CD4-positive, alpha-beta memory T cell (primary cell): ENCODE measurements around the gene KRTAP10-5. TPM values are rescaled to one million over a fixed set of nuclear protein-coding genes. Genes with fewer than 3 reads are reported as not detected.
"Not testable (repeated sequence)": the region's sequence is repeated elsewhere in the genome, so short reads cannot be mapped to it uniquely, and the experiment has no call there.

Source experiments
- CTCF ChIA-PET: fragments of 350-600 bp; sonication (Branson Sonifier 250); formaldehyde crosslinking; loops from one replicate; lab custom pipeline; 2021; ENCODE audit warnings: inconsistent platforms; ENCODE audit not compliant: partially characterized antibody; lab: Charles Lee
- POLR2A ChIA-PET: fragments of 350-600 bp; sonication (Branson Sonifier 250); formaldehyde crosslinking; loops from one replicate; lab custom pipeline; 2021; ENCODE audit not compliant: partially characterized antibody; lab: Charles Lee
- DNase-seq, 5 donors: peaks; one replicate each; pipeline versions ENCODE4 v3.0.0 to v3.0.0-alpha.2; 2020 to 2022; ENCODE audit warnings: mixed read lengths in 1 of 5
- H3K27ac ChIP-seq: one replicate; pipeline ENCODE4 v1.7.0; 2013; ENCODE audit warnings: low read depth, low read length
- H3K27me3 ChIP-seq: 2 replicates; pipeline ENCODE4 v1.7.0; 2013; ENCODE audit warnings: mild to moderate bottlenecking, low read length, moderate library complexity; ENCODE audit not compliant: insufficient read depth
- H3K36me3 ChIP-seq: 2 replicates; pipeline ENCODE4 v1.7.0; 2013; ENCODE audit warnings: mild to moderate bottlenecking, low read length, moderate library complexity; ENCODE audit not compliant: insufficient read depth
- H3K4me1 ChIP-seq: 2 replicates; pipeline ENCODE4 v1.7.0; 2013; ENCODE audit warnings: mild to moderate bottlenecking, low read length, moderate library complexity; ENCODE audit not compliant: insufficient read depth
- H3K4me3 ChIP-seq, 2 donors: one replicate each; pipeline ENCODE4 v1.7.0; 2013; ENCODE audit warnings: low read length in 2 of 2, mild to moderate bottlenecking in 1 of 2
- H3K9me3 ChIP-seq, 2 donors: one replicate each; pipeline ENCODE4 v1.7.0; 2013; ENCODE audit warnings: low read length in 2 of 2, control low read depth in 1 of 2; ENCODE audit not compliant: control insufficient read depth in 1 of 2
- H3K27ac Mint-ChIP-seq, 7 donors: one replicate each; pipeline ENCODE4 v1.8.0; 2020 to 2021; ENCODE audit warnings: mixed read lengths in 7 of 7, mild to moderate bottlenecking in 6 of 7, inconsistent platforms in 3 of 7, moderate library complexity in 3 of 7
- H3K27me3 Mint-ChIP-seq, 2 donors: one replicate each; pipeline ENCODE4 v1.8.0; 2020 to 2021; ENCODE audit warnings: mixed read lengths in 2 of 2
- H3K36me3 Mint-ChIP-seq, 2 donors: one replicate each; pipeline ENCODE4 v1.8.0; 2020 to 2021; ENCODE audit warnings: mixed read lengths in 2 of 2, inconsistent platforms in 1 of 2, mild to moderate bottlenecking in 1 of 2
- H3K4me1 Mint-ChIP-seq, 4 donors: one replicate each; pipeline ENCODE4 v1.8.0; 2020 to 2021; ENCODE audit warnings: mixed read lengths in 4 of 4, mild to moderate bottlenecking in 1 of 4
- H3K4me3 Mint-ChIP-seq, 8 donors: one replicate each; pipeline ENCODE4 v1.8.0; 2020 to 2021; ENCODE audit warnings: mixed read lengths in 8 of 8, mild to moderate bottlenecking in 7 of 8, moderate library complexity in 6 of 8, inconsistent platforms in 3 of 8
- H3K9me3 Mint-ChIP-seq, 8 donors: one replicate each; pipeline ENCODE4 v1.8.0; 2020 to 2021; ENCODE audit warnings: mixed read lengths in 8 of 8, mild to moderate bottlenecking in 5 of 8, inconsistent platforms in 3 of 8, moderate library complexity in 1 of 8
- intact Hi-C: fragments of 100-400 bp; cut with micrococcal nuclease; formaldehyde crosslinking; loops from one replicate; pipeline ENCODE4 v1.15.1; 2023
- polyA plus RNA-seq, 2 donors: library from polyadenylated mRNA; unstranded; fragments of 300-500 nt; fragmentation: Illumina TruSeq; gene quantifications; one replicate each; pipeline ENCODE4 v1.2.3, GENCODE V29; 2021
- total RNA-seq, 2 experiments: library from RNA; stranded (reverse); gene quantifications; one replicate each; pipeline ENCODE4 v1.2.3, GENCODE V29; 2021

Gene KRTAP10-5
- total and polyA plus RNA-seq, 4 experiments from 2014 or later = not detected

DNA sequence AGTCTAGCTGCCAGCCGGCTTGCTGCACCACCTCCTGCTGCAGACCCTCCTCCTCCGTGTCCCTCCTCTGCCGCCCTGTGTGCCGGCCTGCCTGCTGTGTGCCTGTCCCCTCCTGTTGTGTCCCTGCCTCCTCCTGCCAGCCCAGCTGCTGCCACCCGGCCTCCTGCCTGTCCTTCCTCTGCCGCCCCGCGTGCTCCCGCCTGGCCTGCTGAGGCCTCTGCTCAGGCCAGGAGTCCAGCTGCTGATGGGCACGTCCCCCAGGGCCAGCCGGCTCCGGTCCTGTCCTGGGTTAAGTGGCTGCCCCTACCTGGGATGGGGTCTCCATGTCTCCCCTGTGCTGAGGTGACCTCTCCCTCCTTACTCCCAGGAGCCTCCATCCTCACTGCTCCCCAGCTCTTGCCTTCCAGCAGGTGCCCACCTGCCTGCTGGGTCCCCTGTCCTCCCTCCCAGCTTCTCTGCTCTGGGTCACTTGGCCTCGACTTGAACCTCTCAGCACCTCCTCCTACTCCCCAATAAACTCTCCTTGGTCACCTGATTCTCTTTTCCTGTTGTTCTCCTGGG is 32.3 kb upstream of the KRTAP10-5 start:
- peaks cover 19% of the 10 kb centered on the region for H3K4me1 ChIP-seq
- Mint-ChIP-seq H3K27ac (peak overlapping the region in 1 of 7 donors; percentile 42), H3K27me3 (no peaks in the 10 kb centered on the region), H3K36me3 (peaks cover 5 to 8% of the 10 kb centered on the region in 2 donors), H3K4me3 (no peak overlapping the region), H3K9me3 (peaks cover 0 to 33% (median 25%) of the 10 kb centered on the region in 8 donors), H3K4me1 (peaks cover 9 to 29% (median 19%) of the 10 kb centered on the region in 4 donors)
- H3K27me3 ChIP-seq = no peaks in the 10 kb centered on the region
- no peak overlapping the region for H3K4me3 ChIP-seq
- no peak overlapping the region for H3K27ac ChIP-seq
- ChIA-PET POLR2A (interaction anchor here (0.9 to 1.6 kb wide), 2 partner anchors 46 kb away, joined by 3 to 5 read pairs; no protein-coding TSS in a partner anchor), CTCF (no interaction called here)
- DNase-seq = no peak
- H3K36me3 ChIP-seq = no peaks in the 10 kb centered on the region
- intact Hi-C loops = loop anchor here (10.0 kb wide), 1 partner anchor 68 kb away; the partner anchor contains the start of gene KRTAP10-1
- H3K9me3 ChIP-seq = no peaks in the 10 kb centered on the region

DNA sequence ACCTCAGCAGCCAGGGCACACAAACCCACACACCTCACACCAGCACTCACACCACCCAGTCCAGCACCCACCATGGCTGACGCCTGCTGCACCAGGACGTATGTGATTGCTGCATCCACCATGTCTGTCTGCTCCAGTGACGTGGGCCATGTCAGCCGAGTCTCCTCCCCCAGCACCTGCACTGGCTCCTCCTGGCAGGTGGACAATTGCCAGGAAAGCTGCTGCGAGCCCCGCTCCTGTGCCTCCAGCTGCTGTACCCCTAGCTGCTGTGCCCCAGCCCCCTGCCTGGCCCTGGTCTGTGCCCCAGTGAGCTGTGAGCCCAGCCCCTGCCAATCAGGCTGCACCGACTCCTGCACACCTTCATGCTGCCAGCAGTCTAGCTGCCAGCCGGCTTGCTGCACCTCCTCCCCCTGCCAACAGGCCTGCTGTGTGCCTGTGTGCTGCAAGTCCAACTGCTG is 31.7 kb upstream of the KRTAP10-5 start, which contains the start of gene KRTAP10-8:
KRTAP10-8 (plus strand) TSS at position 51 of the 458 bp plus-strand sequence; CDS start at position 73, 22 bp downstream.
- peaks cover 9 to 22% (median 13%) of the 10 kb centered on the region in 4 donors for H3K4me1 Mint-ChIP-seq
- Histone ChIP-seq H3K4me1 (peaks cover 12% of the 10 kb centered on the region), H3K36me3 (no peaks in the 10 kb centered on the region), H3K9me3 (no peaks in the 10 kb centered on the region), H3K27ac (no peak within 1 kb of the TSS), H3K4me3 (no peak within 1 kb of the TSS), H3K27me3 (no peaks in the 10 kb centered on the region)
- ChIA-PET POLR2A (interaction anchor here (0.9 kb wide), 1 partner anchor 47 kb away, joined by 3 read pairs; no protein-coding TSS in a partner anchor), CTCF (no interaction called here)
- no peaks in the 10 kb centered on the region for H3K27me3 Mint-ChIP-seq
- no peak within 1 kb of the TSS for H3K27ac Mint-ChIP-seq
- H3K9me3 Mint-ChIP-seq = peaks cover 0 to 33% (median 25%) of the 10 kb centered on the region in 8 donors
- H3K4me3 Mint-ChIP-seq = peak within 1 kb of the TSS in 1 of 8 donors; percentile 31
- H3K36me3 Mint-ChIP-seq = peaks cover 5 to 8% of the 10 kb centered on the region in 2 donors
- DNase-seq = no peak
- intact Hi-C loops = loop anchor here (10.0 kb wide), 1 partner anchor 67 kb away; the partner anchor contains the start of gene KRTAP10-1

DNA sequence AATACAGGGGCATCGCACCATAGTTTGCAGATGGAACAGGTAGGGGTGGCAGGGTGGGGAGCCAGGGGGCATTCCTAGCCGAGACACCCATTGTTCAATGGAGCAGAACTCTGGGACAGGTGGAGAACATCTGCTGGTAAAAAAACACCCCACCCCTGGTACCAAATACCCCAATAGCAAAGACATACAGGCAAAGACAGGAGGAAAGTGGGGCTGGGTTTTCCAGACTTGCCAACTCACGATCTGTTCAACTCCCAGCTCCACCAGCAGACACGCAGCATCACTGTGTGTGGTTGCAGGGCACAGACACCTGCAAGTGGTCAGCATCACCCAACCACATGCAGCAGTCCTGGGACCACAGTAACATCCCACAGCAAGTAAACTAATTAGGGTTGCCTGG is 31.1 kb upstream of the KRTAP10-5 start:
- H3K4me1 Mint-ChIP-seq = peaks cover 9 to 17% (median 10%) of the 10 kb centered on the region in 4 donors
- ChIA-PET CTCF (no interaction called here), POLR2A (no interaction called here)
- H3K9me3 Mint-ChIP-seq = peaks cover 0 to 34% (median 25%) of the 10 kb centered on the region in 8 donors
- H3K27me3 Mint-ChIP-seq = peaks cover 0 to 1% of the 10 kb centered on the region in 2 donors
- H3K36me3 ChIP-seq = no peaks in the 10 kb centered on the region
- intact Hi-C loops = loop anchor here (10.0 kb wide), 1 partner anchor 67 kb away; the partner anchor contains the start of gene KRTAP10-1
- peaks cover 5 to 8% of the 10 kb centered on the region in 2 donors for H3K36me3 Mint-ChIP-seq
- peaks cover 7% of the 10 kb centered on the region for H3K4me1 ChIP-seq
- no peak overlapping the region for H3K27ac Mint-ChIP-seq
- H3K4me3 Mint-ChIP-seq = peak overlapping the region in 1 of 8 donors; percentile 31
- no peak overlapping the region for H3K27ac ChIP-seq
- no peaks in the 10 kb centered on the region for H3K27me3 ChIP-seq
- no peak for DNase-seq
- H3K9me3 ChIP-seq = no peaks in the 10 kb centered on the region
- H3K4me3 ChIP-seq = no peak overlapping the region

DNA sequence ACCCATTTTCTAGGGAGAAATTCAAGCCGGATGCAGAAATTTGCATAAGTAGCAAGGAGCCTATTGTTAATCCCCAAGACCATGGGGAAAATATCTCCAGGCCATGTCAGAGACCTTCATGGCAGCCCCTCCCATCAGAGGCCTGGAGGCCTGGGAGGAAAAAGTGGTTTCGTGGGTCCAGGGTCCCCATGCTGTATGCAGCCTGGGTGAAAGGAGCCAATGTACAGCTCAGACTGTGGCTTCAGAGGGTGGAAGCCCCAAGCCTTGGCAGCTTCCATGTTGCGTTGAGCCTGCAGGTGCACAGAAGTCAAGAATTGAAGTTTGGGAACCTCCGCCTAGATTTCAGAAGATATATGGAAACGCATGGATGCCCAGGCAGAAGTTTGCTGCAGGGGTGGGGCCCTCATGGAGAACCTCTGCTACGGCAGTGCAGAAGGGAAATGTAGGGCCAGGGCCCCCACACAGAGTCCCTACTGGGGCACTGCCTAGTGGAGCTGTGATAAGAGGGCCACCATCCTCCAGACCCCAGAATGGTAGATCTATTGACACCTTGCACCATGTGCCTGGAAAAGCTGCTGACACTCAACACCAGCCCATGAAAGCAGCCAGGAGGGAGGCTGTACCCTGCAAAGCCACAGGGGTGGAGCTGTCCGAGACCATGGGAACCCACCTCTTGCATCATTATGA is 29.9 kb upstream of the KRTAP10-5 start:
- H3K36me3 Mint-ChIP-seq, H3K27me3 ChIP-seq, H3K4me3 Mint-ChIP-seq, H3K27ac Mint-ChIP-seq, H3K27me3 Mint-ChIP-seq, H3K36me3 ChIP-seq, CTCF ChIA-PET, POLR2A ChIA-PET, H3K27ac ChIP-seq, H3K4me3 ChIP-seq, DNase-seq, H3K4me1 ChIP-seq, H3K9me3 ChIP-seq, H3K4me1 Mint-ChIP-seq: not testable (repeated sequence)
- intact Hi-C loops = loop anchor here (10.0 kb wide), 1 partner anchor 65 kb away; the partner anchor contains the start of gene KRTAP10-1
- peaks cover 0 to 38% (median 28%) of the 10 kb centered on the region in 8 donors for H3K9me3 Mint-ChIP-seq

DNA sequence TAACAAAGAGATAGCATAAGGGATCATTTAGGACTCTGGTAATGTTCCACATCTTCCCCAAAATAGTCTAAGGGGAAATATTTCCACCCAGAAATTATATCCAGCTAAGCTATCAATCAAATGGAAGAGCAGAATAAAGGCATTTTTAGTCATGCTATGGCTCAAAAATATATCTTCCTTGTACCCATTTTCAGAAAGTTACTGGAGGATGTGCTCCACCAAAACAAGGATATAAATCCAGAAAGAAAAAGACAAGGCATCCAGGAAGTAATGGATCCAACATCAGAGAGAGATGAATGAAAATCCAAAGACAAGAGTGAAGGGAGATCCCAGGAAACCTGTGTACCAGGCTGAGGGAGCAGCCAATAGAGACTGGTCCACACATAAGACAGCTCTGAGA is 28.8 kb upstream of the KRTAP10-5 start:
- no peak for DNase-seq
- Histone ChIP-seq H3K27ac (no peak overlapping the region), H3K27me3 (no peaks in the 10 kb centered on the region), H3K4me3 (no peak overlapping the region), H3K4me1 (no peaks in the 10 kb centered on the region), H3K36me3 (no peaks in the 10 kb centered on the region), H3K9me3 (no peaks in the 10 kb centered on the region)
- peaks cover 3 to 38% (median 28%) of the 10 kb centered on the region in 8 donors for H3K9me3 Mint-ChIP-seq
- intact Hi-C loops = no loop called here
- H3K27ac Mint-ChIP-seq = no peak overlapping the region
- peaks cover 6 to 8% of the 10 kb centered on the region in 2 donors for H3K27me3 Mint-ChIP-seq
- POLR2A ChIA-PET = no interaction called here
- CTCF ChIA-PET = no interaction called here
- H3K4me3 Mint-ChIP-seq = no peak overlapping the region
- peaks cover 0 to 2% (median under 1%) of the 10 kb centered on the region in 4 donors for H3K4me1 Mint-ChIP-seq
- peaks cover 5 to 8% of the 10 kb centered on the region in 2 donors for H3K36me3 Mint-ChIP-seq

DNA sequence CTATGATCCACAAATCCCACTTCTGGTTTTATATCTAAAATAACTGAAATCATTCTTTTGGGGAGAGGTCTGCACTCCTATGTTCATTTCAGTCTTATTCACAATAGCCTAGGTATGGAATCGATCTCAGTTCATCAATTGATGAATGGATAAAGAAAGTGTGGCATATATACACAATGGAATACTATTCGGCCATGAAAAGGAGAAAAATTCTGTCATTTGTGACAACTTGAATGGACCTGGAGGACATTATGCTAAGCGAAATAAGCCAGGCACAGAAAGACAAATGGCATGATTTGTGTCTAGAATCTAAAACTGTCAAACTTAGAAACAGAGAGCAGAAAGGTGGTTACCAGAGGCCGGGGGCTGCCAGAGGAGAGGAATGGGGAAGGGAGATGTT is 26.1 kb upstream of the KRTAP10-5 start:
- ChIA-PET POLR2A (no interaction called here), CTCF (no interaction called here)
- Mint-ChIP-seq H3K9me3 (peaks cover 3 to 30% (median 27%) of the 10 kb centered on the region in 8 donors), H3K4me3 (no peak overlapping the region), H3K4me1 (peaks cover 0 to 2% (median 0%) of the 10 kb centered on the region in 4 donors), H3K27me3 (peaks cover 8 to 13% of the 10 kb centered on the region in 2 donors), H3K27ac (no peak overlapping the region), H3K36me3 (peaks cover 5 to 8% of the 10 kb centered on the region in 2 donors)
- Histone ChIP-seq H3K27ac (no peak overlapping the region), H3K4me1 (no peaks in the 10 kb centered on the region), H3K27me3 (no peaks in the 10 kb centered on the region), H3K4me3 (no peak overlapping the region), H3K36me3 (no peaks in the 10 kb centered on the region), H3K9me3 (no peaks in the 10 kb centered on the region)
- intact Hi-C loops = no loop called here
- DNase-seq = no peak

DNA sequence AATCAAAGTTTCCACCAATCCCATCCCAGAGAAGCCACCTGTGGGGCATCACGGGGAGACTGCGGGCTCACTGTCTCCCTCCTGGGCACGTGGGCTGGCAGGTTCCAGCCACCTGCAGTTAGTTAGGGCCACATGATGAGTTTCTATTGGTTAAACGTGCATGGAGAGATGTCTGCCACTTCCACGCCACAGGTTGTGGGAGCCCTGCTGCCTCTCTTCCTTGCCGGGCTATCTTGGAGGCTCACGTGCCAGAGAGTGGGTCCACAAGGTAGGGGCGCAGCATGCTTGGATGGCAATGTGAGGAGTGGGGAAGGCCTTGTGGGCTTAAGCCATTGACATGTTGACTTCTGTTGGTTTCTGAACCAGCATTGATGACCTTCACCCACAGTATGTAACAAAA is 23.5 kb upstream of the KRTAP10-5 start:
- CTCF ChIA-PET = no interaction called here
- intact Hi-C loops = no loop called here
- peaks cover 2 to 3% of the 10 kb centered on the region in 2 donors for H3K36me3 Mint-ChIP-seq
- H3K27ac Mint-ChIP-seq = peak overlapping the region in 1 of 7 donors; percentile 63
- H3K4me1 Mint-ChIP-seq = peaks cover 0 to 2% (median 0%) of the 10 kb centered on the region in 4 donors
- H3K27me3 ChIP-seq = no peaks in the 10 kb centered on the region
- H3K27ac ChIP-seq = no peak overlapping the region
- H3K27me3 Mint-ChIP-seq = peaks cover 10 to 14% of the 10 kb centered on the region in 2 donors
- POLR2A ChIA-PET = no interaction called here
- H3K9me3 ChIP-seq = no peaks in the 10 kb centered on the region
- no peak overlapping the region for H3K4me3 Mint-ChIP-seq
- peaks cover 3 to 10% (median 5%) of the 10 kb centered on the region in 8 donors for H3K9me3 Mint-ChIP-seq
- H3K36me3 ChIP-seq = no peaks in the 10 kb centered on the region
- no peaks in the 10 kb centered on the region for H3K4me1 ChIP-seq
- no peak for DNase-seq
- H3K4me3 ChIP-seq = no peak overlapping the region
